Measurements from ENCODE around the gene ELOVL6.
"Not testable (repeated sequence)": the region's sequence is repeated elsewhere in the genome, so short reads cannot be mapped to it uniquely, and the experiment has no call there.

ELOVL6 gene, protein sequence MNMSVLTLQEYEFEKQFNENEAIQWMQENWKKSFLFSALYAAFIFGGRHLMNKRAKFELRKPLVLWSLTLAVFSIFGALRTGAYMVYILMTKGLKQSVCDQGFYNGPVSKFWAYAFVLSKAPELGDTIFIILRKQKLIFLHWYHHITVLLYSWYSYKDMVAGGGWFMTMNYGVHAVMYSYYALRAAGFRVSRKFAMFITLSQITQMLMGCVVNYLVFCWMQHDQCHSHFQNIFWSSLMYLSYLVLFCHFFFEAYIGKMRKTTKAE

DNA sequence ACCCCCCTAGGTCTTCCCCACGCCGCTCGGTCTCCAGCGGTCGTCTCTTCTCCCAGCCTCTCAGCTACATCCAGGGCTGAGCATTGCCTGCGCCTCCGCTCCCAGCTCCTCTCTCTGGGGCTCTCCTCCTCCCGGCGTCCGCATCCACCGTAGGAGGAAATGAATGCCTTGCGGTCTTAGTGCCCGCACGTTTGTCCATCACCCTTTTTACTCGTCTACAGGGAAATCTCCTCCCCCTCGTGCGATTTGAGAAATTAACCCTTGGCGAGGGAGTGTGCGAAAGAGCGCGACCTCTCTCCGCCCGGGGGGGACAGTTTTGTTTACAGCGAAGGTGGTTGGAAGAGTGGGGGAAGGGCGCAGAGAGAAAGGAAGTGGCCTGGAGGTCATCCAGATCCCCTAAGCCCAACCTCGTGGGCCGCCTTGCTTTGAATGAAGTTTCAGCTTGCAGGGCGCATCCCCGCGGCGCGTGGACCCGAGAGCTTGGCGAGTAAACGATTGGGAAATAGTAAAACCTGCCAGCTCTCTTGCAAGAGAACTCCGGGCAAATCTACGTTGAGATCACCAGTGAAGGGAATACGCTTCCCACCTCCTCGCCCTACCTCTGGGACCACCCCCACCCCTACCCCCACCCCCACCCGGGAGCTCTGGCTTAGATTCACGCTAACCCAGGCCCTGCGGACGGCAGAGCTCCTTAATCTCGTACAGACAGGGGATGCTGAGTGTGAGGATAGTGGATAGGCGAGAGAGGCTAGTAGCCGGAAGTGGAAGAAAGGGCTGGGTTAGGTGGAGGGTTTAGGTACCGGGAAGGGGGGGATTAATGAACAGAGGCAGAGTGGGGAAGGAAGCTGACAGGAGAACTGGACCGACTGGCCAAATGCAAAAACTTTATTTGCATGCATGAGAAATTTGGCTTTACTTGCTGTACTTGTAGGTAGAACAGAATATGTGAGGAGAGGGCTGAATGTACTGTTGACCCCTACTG is at the start of gene ELOVL6:
Gene ELOVL6, minus strand, starts transcription at position 181 of the 982 bp plus-strand sequence. CDS start 280 bp downstream, outside the sequence.
- DNase-seq (ENCODE audit: low read depth) = peak; percentile 77

DNA sequence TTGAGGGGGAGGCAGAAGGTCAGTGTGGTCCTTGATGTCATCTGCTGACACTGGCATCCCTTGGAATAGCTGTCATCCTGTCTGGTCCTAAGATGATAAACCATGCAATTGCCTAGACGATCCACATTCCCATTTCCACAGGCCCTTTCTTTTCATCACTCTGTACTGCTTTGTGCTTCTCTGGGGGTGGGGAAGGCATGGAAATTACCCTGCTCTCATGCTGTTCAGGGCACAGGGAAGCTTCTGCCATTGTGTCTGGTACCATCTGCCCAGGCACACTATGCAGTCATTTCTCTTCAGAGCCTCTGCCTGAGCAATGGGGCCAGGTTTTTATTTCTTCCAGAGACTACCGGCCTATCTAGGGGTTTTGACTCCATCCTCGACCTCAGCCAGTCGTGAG is 49.7 kb upstream of the ELOVL6 start:
- no peak for DNase-seq (ENCODE audit: low read depth)

DNA sequence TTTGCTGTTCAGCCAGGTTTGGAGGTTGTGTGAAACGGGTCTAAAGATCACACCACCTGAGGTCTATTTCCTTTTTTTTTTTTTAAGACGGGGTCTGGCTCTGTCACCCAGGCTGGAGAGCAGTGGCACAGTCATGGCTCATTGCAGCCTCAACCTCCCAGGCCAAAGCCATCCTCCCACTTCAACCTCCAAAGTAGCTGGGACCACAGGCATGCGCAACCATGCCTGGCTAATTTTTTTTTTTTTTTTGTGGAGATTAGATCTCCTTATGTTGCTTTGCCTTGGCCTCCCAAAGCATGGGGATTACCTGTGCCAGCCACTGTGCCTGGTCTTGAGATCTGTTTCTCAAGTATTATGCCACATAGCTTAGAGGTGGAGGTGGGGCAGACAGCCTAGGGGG is 49.2 kb upstream of the ELOVL6 start:
- no peak for DNase-seq (ENCODE audit: low read depth)

DNA sequence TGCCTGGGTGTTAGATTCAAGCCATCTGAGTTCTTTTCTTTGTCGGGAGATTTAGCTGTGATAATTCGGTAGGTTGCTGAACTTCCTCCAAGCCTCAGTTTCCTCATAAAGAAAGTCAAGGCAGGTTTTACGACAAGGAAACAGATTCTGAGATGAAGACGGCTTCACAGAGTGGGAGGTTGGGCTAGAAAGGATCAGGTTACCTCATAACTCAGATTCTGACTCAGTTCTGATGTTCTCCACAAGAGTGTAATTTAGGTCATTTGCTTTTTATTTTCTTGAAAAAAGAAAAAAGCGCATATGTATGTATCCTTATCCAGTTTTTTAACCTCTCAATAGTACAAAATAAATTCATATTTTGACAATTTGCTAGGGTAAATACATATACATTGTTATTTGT is 47.2 kb upstream of the ELOVL6 start:
- DNase-seq (ENCODE audit: low read depth) = peak; percentile 45

DNA sequence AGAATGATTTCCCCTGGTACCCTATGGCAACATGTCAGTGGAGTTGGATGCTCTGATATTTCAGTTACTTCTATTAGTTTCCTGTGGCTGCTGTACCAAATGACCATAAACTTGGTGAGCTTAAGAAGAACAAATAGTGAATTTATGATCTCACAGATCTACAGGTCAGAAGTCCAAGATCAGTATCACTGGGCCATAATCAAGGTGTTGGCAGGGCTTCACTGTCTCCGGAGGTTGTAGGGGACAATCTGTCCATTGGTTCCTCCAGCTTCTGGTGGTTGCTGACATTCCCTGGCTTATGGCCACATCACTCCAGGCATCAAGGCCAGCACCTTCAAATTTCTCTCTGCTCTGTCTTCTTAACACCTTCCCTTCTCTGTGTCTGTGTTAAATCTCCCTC is 37.9 kb upstream of the ELOVL6 start:
- no peak for DNase-seq (ENCODE audit: low read depth)

DNA sequence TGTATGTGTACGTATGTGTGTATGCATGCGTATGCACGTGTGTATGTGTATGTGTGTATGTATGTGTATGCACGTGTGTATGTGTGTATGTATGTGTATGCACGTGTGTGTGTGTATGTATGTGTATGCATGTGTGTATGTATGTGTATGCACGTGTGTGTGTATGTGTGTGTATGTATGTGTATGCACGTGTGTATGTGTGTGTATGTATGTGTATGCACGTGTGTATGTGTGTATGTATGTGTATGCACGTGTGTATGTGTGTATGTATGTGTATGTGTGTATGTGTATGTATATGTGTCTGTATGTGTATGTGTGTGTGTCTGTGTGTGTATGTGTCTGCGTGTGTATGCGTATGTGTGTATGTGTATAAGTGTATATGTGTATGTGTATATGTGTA is 35.2 kb upstream of the ELOVL6 start:
- DNase-seq (ENCODE audit: low read depth) = not testable (repeated sequence)

DNA sequence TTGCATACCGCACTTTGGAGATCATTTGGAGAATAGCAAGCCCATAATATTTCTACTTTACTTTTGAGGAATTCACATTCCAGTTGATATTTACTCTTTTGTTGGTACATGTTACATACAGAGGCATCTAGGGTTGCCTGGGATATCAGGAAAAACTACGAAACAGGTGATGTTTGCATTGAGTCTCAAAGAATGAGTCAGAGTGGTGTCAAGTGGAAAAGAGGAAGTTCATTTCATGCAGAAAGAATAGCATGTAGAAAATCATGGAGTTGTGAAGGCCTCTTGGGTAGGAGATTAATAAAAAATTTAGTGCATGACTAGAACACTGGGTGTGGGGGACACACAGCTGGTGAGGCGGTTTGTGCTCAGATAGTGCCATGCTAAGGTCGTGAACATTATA is 33.5 kb upstream of the ELOVL6 start:
- DNase-seq (ENCODE audit: low read depth) = no peak

DNA sequence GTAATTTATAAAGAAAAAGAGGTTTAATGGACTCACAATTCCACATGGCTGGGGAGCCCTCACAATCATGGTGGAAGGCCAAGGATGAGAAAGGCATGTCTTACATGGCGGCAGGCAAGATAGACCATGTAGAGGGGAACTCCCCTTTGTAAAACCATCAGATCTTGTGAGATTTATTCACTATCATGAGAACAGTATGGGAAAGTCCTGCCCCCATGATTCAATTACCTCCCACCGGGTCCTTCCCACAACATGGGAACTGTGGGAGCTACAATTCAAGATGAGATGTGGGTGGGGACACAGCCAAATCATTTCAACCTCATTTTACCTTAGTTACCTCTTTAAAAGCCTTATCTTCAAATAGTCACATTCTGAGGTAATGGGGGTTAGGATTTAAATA is 30.9 kb upstream of the ELOVL6 start:
- no peak for DNase-seq (ENCODE audit: low read depth)

DNA sequence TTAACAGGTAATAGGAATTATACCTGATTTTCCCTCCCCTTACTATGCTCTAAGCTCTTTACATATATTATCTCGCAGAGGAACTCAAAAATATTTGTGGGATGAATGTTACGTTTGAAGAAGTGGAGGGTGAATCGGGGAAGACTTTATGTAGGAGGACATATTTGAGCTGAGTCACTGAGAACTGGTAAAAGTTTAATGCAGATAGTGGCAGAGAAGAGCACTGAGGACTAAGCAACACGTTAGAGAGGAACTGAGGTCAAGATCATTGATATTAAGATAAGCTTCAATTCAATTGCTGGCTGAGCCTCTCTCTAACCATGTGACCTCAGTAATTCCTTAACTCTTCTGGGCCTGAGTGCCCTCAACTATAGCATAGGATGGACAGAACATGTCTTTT is 26.4 kb upstream of the ELOVL6 start:
- peak; percentile 37 for DNase-seq (ENCODE audit: low read depth)

DNA sequence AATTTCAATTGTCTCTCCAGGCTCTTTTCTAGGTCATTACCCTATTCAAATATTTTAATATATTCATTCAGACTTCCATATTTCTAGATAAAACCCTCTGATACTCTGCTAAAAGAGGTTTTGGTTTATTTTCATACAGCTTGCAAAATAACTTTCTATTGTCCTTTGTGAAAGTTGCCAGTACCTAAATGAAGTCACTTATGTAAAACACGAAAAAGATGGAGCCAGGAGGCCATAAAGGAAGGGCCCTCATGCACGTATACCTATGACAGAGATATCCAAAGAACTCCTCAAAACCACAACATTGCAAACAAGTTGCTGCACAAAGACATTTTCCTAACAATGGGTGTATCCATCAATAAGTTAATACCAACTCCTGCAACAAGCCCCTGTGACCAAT is 25.7 kb upstream of the ELOVL6 start:
- DNase-seq (ENCODE audit: low read depth) = no peak

DNA sequence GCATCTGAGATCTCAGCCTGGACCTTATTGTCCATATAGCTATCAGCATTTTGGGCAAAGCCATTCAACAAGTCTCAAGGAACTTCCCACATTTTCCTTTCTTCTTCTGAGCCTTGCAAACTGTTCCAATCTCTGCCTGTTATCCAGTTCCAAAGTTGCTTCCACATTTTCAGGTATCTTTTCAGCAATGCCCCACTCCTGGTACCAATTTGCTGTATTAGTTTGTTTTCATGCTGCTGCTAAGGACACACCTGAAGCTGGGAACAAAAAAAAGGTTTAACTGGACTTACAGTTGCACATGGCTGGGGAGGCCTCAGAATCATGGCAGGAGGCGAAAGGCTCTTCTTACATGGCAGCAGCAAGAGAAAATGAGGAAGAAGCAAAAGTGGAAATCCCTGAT is 20.5 kb upstream of the ELOVL6 start:
- DNase-seq (ENCODE audit: low read depth) = not testable (repeated sequence)

DNA sequence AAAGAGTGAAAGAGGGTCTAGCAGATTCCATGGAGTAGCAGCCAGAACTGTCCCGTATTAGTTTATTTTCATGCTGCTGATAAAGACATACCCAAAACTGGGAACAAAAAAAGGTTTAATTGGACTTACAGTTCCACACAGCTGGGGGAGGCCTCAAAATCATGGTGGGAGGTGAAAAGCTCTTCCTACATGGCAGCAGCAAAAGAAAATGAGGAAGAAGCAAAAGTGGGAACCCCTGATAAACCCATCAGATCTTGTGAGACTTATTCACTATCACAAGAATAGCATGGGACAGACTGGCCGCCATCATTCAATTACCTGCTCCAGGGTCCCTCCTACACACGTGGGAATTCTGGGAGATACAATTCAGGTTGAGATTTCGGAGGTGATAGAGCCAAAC is 18.8 kb upstream of the ELOVL6 start:
- not testable (repeated sequence) for DNase-seq (ENCODE audit: low read depth)

DNA sequence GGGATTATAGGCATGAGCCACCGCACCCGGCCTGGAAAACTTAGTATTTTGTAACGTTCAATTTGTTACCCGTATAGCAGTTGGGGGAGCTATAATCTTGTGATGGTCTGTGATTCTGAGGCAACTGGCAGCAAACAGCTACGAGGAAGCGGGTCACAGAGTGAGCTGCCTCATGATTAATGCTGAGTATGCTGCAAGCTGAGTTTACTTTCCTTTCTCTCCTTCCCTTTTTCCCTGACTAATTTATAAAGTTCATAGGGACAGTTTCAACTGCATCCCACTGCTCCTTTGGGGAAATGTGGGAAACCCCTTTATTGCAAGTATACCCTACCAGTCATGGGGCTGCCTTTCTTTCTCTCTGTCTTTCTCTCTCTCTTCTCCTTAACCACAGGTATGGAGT is 17.7 kb upstream of the ELOVL6 start:
- no peak for DNase-seq (ENCODE audit: low read depth)

DNA sequence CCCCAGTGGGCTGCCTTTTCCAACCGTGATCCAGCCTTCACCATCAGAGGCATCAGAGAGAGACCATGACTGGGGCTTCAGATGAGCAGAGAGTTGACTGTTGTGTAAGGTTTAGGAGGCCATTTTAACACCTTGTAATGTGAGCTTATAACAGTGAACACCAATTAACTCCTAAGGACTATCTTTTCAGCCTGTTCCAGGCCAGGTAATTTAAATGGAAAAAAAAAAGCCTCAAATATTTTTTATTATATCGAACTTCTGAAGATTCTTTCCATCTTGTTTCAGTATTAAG is 13.3 kb upstream of the ELOVL6 start:
- no peak for DNase-seq (ENCODE audit: low read depth)

DNA sequence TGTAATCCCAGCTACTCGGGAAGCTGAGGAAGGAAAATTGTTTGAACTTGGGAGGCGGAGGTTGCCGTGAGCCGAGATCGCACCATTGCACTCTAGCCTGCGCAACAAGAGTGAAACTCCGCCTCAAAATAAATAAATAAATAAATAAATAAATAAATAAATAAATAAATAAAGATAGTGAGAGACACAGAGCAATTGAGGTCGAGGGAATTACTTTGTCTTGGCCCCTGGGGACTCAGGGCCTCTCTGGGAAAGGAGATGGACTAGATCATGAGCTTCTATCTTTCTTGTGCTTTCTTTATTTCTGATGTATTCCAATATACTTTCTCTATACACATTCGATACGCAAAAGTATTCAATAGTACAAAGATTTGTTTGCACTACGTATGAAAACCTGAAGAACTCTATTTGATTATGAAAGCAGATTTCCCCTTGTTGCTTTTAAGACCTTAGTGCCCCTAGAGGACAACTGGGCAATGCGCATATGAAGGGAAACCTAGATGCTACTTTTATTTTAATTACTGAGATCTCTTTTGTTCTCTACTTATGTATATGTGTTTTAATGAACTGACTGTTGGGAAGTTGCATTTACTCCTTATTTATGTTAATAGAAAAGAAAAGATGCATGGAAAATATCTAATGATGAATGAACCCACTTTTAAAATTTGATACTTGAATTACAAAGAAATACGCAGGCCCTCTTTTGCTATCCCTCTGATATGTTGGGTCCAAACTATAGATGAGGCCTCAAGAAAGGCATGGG is 12.8 kb upstream of the ELOVL6 start:
- peak; percentile 51 for DNase-seq (ENCODE audit: low read depth)

DNA sequence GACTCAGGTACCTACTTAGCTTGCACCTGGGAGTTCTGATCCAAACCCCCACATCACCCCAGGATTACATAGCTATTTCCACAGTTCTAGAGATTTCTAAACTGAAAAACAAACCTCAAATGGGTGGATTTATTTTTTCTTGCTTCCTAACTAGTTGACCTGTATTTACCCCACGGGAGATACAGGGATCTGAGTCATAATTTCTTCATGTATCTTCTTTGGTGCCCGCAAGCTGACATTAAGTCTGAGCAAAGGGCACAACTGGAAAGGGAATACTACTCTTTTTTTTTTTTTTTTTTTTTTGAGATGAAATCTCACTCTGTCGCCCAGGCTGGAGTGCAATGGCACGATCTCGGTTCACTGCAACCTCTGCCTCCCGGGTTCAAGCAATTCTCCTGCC is 10.0 kb upstream of the ELOVL6 start:
- no peak for DNase-seq (ENCODE audit: low read depth)

DNA sequence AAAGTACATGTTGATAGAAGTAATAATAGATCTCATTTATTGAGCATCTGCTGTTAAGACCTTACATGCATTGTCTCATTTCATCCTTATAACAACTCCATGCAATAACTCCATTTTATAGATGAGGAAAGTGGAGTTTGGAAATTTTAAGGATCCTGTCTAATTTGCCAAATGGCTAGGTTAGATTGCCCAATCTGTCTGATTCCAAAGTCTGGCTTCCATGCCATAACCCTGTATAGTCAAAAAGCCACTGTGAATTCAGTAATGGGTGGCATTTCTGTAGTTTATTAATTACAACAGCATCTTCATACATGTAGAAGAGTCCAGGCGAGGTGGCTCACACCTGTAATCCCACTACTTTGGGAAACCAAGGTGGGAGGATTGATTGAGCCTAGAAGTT is 8.8 kb upstream of the ELOVL6 start:
- no peak for DNase-seq (ENCODE audit: low read depth)

DNA sequence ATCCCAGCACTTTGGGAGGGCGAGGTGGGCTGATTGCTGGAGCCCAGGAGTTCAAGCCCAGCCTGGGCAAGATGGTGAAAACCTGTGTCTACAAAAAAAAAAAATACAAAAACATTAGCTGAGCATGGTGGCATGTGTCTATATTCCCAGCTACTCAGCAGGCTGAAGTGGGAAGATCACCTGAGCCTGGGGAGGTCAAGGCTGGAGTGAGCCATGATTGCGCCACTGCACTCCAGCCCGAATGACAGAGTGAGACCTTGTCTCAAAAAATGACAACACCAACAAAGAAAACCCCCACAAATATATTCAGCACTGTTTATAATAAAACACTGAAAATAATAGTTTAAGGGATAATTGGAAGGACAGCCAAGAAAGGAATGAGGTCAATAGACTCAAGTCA is 3.6 kb upstream of the ELOVL6 start:
- DNase-seq (ENCODE audit: low read depth) = no peak

DNA sequence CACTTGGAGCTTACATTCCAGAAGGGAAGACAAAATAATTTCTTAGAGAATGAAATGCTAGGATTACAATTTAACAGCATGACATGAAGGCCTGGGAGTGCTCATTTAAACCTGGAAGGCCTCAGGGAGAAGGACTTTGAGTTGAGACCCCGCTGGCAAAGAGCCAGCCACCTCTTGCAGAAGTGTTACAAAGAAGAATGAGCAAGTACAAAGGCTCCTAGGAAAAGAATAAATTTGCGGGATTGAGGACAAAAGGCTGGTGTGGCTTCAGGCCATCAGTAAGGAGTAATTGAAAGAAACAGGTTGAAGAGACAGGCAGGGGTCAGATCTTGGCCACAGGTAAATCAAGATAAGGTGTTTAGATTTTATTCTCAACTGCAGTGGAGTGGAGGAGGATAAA is 3.1 kb upstream of the ELOVL6 start:
- DNase-seq (ENCODE audit: low read depth) = no peak

DNA sequence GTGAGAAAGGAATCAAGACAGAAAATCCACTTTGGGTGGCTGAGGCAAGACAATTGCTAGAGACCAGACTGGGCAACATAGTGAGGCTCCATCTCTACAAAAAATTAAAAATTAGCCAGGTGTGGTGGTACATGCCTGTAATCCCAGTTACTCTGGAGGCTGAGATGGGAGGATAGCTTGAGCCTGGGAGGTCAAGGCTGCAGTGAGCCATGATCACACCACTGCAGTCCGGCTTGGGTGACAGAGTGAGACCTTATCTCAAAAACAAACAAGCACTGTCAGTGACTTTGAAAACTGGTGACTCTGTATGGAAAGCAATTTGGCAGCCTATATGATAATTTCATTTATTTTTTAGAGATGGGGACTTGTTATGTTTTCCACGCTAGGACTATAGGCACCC is 2.3 kb upstream of the ELOVL6 start:
- DNase-seq (ENCODE audit: low read depth) = no peak

DNA sequence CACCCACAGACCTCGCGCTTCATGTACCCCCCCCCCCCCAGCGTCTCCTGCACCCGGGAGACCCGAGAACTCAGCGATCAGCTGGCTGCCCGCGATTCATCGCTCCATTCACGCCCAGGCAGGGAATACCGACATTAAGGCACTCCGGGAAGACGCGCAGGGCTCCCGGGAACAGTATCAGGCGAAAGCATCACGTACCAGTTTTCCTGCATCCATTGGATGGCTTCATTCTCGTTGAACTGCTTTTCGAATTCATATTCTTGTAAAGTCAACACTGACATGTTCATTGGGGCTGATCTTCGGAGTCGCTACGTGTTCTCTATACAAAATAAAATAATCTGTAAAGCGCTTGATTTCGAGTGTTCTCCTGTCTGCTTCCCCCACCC is 373 bp downstream of the ELOVL6 start:
- peak; percentile 50 for DNase-seq (ENCODE audit: low read depth)

DNA sequence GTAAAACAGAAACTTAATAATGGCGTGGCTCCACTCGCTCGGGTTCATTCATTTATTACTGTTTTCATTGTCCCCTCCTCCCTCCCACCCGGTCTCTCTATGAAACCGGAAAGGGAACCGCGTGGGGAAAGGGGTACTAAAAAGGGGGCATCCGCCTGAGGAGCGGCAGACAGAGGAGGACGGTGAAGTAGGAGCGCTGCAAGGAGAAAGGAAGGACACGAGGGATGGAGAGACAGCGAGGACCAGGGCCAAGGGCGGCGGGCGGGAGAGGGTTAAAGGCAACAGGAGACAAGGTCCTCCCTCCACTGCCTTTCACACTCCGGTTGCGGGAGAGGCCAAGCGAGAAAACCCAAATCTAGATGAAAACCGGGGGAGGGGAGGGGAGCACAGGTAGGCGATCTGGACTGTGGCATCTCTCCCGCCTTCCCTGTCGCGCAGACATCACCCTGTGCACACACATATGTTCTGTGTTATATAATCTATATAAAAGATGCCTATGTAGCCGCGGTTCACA is 829 bp downstream of the ELOVL6 start:
- DNase-seq (ENCODE audit: low read depth) = peak; percentile 48

Measured in EH (cell line).